Endodermal cell (in vitro differentiated cells): ENCODE measurements around the gene CTNNA2. TPM values are rescaled to one million over a fixed set of nuclear protein-coding genes. Genes with fewer than 3 reads are reported as not detected.

Source experiments
- DNase-seq: peaks from one replicate; pipeline ENCODE4 v3.0.0-alpha.2; 2017
- H3K27ac ChIP-seq: 2 replicates; pipeline ENCODE4 v1.5.1; 2013; ENCODE audit warnings: mild to moderate bottlenecking, low read depth, low read length, moderate library complexity
- H3K27me3 ChIP-seq: 2 replicates; pipeline ENCODE4 v1.6.1; 2013; ENCODE audit warnings: mild to moderate bottlenecking, low read length, moderate library complexity; ENCODE audit not compliant: insufficient read depth, control insufficient read depth, poor library complexity, severe bottlenecking
- H3K36me3 ChIP-seq: 2 replicates; pipeline ENCODE4 v1.7.0; 2013; ENCODE audit warnings: mild to moderate bottlenecking, low read length, moderate library complexity; ENCODE audit not compliant: control insufficient read depth, insufficient read depth
- H3K4me1 ChIP-seq: one replicate; pipeline ENCODE4 v1.7.0; 2013; ENCODE audit warnings: low read length; ENCODE audit not compliant: control insufficient read depth, insufficient read depth
- H3K4me3 ChIP-seq: 2 replicates; pipeline ENCODE4 v1.5.1; 2013; ENCODE audit warnings: mild to moderate bottlenecking, low read length, moderate library complexity
- H3K9ac ChIP-seq: 2 replicates; pipeline ENCODE4 v1.6.1; 2013; ENCODE audit warnings: mild to moderate bottlenecking, low read length, moderate library complexity; ENCODE audit not compliant: poor library complexity, severe bottlenecking; ENCODE audit errors: extremely low read depth
- H3K9me3 ChIP-seq: 2 replicates; pipeline ENCODE4 v1.6.1; 2013; ENCODE audit warnings: mild to moderate bottlenecking, low read length, moderate library complexity; ENCODE audit not compliant: control insufficient read depth
- H3K27ac Mint-ChIP-seq: 2 replicates; pipeline ENCODE4 v1.8.0; 2020; ENCODE audit warnings: mixed read lengths
- H3K27me3 Mint-ChIP-seq: 2 replicates; pipeline ENCODE4 v1.8.0; 2021; ENCODE audit warnings: mild to moderate bottlenecking, mixed read lengths; ENCODE audit not compliant: insufficient read depth
- H3K36me3 Mint-ChIP-seq: 2 replicates; pipeline ENCODE4 v1.8.0; 2020; ENCODE audit warnings: low read depth, mixed read lengths
- H3K4me1 Mint-ChIP-seq: 2 replicates; pipeline ENCODE4 v1.8.0; 2020; ENCODE audit warnings: mixed read lengths
- H3K4me3 Mint-ChIP-seq: 2 replicates; pipeline ENCODE4 v1.8.0; 2020; ENCODE audit warnings: mild to moderate bottlenecking, moderate library complexity, mixed read lengths
- H3K9me3 Mint-ChIP-seq: 2 replicates; pipeline ENCODE4 v1.8.0; 2020; ENCODE audit warnings: mild to moderate bottlenecking, mixed read lengths
- CTCF ChIP-seq: fragments of 200-600 bp; sonication (generic); conservative IDR thresholded peaks from 2 replicates; pipeline ENCODE4 v1.5.0; 2021; ENCODE audit warnings: antibody characterized with exemption, mild to moderate bottlenecking
- WGBS, 2 experiments: methylation state at CpG; one replicate each; pipeline versions ENCODE4 v1.1.5 to v1.1.7; 2013; ENCODE audit warnings: missing lambda C conversion rate in 2 of 2, mixed read lengths in 1 of 2; ENCODE audit not compliant: insufficient coverage in 1 of 2, insufficient read length in 1 of 2; 5-methylcytosine and 5-hydroxymethylcytosine counted together
- total RNA-seq, 2 donors: library from RNA; stranded (reverse); fragmentation: NEBNext Ultra II Directional in 1 of 2; extraction: Animal tissue kit (Norgen Biotek cat#: 25700) in 1 of 2; gene quantifications; 2 replicates in 1 of 2; 3 replicates in 1 of 2; pipeline ENCODE4 v1.2.1, GENCODE V29; 2021

The CTNNA2 gene
- total RNA-seq, 2 donors from 2014 or later, result 7.7 to 9.8 TPM

- Histone ChIP-seq H3K4me3 (no peak overlapping the region), H3K4me1 (no peaks in the 10 kb centered on the region), H3K9me3 (no peaks in the 10 kb centered on the region), H3K27ac (no peak overlapping the region), H3K36me3 (no peaks in the 10 kb centered on the region), H3K27me3 (no peaks in the 10 kb centered on the region), H3K9ac (no peak overlapping the region)
- 41 to 58% methylated on average over 6 to 7 of the region's 7 CpGs for WGBS, 2 experiments
- Mint-ChIP-seq H3K27me3 (no peaks in the 10 kb centered on the region), H3K27ac (no peak overlapping the region), H3K9me3 (no peaks in the 10 kb centered on the region), H3K36me3 (no peaks in the 10 kb centered on the region), H3K4me1 (no peaks in the 10 kb centered on the region), H3K4me3 (no peak overlapping the region)
- DNase-seq, result peak; percentile 63
- peak; percentile 92 for TF ChIP-seq CTCF
Observed at GRCh38 chr2:79887747-79888374, 375.0 kb downstream of the CTNNA2 start.

GRCh38 chr2:79892123-79892522, 379.3 kb downstream of the CTNNA2 start:
- Mint-ChIP-seq H3K27me3 (no peaks in the 10 kb centered on the region), H3K4me1 (no peaks in the 10 kb centered on the region), H3K27ac (no peak overlapping the region), H3K9me3 (no peaks in the 10 kb centered on the region), H3K4me3 (no peak overlapping the region), H3K36me3 (no peaks in the 10 kb centered on the region)
- no peak for TF ChIP-seq CTCF
- 88% methylated on average over 1 of the region's 2 CpGs; no CpG with 5 or more reads in 1 of the 2 experiments for WGBS, 2 experiments
- no peak for DNase-seq
- Histone ChIP-seq H3K9ac (no peak overlapping the region), H3K27ac (no peak overlapping the region), H3K4me1 (no peaks in the 10 kb centered on the region), H3K36me3 (no peaks in the 10 kb centered on the region), H3K4me3 (no peak overlapping the region), H3K9me3 (no peaks in the 10 kb centered on the region), H3K27me3 (no peaks in the 10 kb centered on the region)

- no peak for DNase-seq
- no peaks in the 10 kb centered on the region for H3K9me3 Mint-ChIP-seq
- H3K27ac Mint-ChIP-seq, result no peak overlapping the region
- Histone ChIP-seq H3K4me1 (no peaks in the 10 kb centered on the region), H3K27ac (no peak overlapping the region), H3K36me3 (no peaks in the 10 kb centered on the region), H3K4me3 (no peak overlapping the region), H3K27me3 (no peaks in the 10 kb centered on the region), H3K9ac (no peak overlapping the region), H3K9me3 (no peaks in the 10 kb centered on the region)
- H3K4me1 Mint-ChIP-seq, result peaks cover 6% of the 10 kb centered on the region
- WGBS, 2 experiments, result 80 to 95% methylated on average over 1 to 3 of the region's 4 CpGs
- no peaks in the 10 kb centered on the region for H3K36me3 Mint-ChIP-seq
- no peak for TF ChIP-seq CTCF
- H3K27me3 Mint-ChIP-seq, result no peaks in the 10 kb centered on the region
- H3K4me3 Mint-ChIP-seq, result no peak overlapping the region
Observed at GRCh38 chr2:79899196-79899595, 386.3 kb downstream of the CTNNA2 start.
